Glomerular visceral epithelial cell (primary cell): ENCODE data around the gene GTPBP3.

Experiments
- DNase-seq: peaks from one replicate; pipeline ENCODE4 v3.0.0-alpha.2; 2016; ENCODE audit errors: extremely low spot score

The GTPBP3 gene

DNA sequence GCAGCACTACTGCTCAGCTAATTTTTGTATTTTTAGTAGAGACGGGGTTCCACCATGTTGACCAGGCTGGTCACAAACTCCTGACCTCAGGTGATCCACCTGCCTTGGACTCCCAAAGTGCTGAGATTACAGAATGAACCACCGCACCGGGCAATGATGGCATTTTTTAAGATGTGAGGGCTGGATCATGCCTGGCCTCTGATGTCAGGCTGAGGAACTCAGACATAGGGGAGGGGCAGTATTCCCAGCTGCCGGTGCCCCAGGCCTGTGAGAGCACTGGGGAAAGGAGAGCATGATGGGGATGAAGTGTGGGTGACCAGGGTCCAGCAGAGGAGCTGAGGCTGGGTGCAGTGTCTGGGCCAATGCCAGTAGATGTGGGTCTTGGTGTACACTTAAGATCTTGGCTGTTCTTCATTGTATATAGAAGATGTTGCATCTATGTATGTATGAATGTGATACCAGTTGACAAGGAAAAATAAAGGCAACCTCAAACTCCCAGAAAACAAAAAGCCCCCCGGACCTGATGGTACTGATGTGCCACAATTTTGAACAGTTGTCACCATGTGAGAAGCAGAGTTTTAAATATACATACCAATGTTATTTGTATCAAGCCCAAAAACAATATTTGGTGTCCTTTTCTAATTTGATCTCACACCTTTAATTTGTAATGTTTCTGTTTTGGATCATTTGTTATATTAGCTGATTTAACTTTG is 43.2 kb downstream of the GTPBP3 start:
- DNase-seq, result no peak

DNA sequence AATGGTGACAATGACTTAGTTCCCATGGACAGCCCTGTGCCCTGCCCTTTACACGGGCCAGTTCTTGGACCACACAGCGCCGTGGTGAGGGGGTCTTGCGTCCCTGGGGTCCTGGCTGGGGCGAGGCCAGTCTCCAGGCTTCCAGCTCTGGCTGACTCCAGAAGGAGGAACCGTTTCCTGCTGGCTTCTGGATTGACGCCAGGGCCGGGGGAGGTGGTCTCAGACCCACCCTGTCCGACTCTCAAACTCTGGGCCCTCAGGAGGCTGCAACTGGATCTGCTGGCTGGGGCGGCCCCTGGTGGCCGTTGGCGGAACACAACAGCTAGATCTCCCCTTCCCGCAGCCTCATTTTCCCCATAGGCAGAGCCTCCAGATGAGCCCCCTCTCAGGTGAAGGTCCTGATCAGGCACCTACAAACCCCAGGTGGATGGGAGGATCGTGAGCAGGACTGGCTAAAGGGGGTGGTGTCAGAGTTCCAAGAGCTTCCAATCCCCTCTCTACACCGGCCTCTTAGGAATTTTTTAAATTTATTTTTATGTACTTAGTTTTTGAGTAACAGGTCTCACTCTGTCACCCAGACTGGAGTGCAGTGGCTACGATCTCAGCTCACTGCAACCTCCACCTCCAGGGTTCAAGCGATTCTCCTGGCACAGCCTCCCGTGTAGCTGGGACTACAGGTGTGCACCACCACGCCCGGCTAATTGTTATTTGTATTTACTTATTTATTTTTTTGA is 48.7 kb downstream of the GTPBP3 start:
- peak; percentile 58 for DNase-seq

DNA sequence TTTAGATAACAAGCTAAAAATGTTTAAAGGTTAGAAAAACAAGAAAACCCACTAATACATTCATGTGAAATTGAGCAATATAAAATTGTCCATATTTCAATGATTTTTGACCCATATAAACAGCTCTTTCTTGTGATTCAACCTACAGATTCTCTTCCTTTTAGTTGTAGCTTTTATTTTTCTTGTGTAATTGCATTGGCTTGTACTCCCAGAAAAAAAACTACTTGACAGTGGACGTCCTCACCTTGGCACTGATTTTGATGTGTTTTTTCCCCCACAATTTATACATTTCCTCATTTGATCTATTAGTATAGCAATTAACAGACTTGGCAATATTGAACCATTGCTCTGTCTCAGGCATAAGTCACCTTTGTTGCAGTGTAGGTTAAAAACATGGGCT is 51.9 kb downstream of the GTPBP3 start:
- no peak for DNase-seq

DNA sequence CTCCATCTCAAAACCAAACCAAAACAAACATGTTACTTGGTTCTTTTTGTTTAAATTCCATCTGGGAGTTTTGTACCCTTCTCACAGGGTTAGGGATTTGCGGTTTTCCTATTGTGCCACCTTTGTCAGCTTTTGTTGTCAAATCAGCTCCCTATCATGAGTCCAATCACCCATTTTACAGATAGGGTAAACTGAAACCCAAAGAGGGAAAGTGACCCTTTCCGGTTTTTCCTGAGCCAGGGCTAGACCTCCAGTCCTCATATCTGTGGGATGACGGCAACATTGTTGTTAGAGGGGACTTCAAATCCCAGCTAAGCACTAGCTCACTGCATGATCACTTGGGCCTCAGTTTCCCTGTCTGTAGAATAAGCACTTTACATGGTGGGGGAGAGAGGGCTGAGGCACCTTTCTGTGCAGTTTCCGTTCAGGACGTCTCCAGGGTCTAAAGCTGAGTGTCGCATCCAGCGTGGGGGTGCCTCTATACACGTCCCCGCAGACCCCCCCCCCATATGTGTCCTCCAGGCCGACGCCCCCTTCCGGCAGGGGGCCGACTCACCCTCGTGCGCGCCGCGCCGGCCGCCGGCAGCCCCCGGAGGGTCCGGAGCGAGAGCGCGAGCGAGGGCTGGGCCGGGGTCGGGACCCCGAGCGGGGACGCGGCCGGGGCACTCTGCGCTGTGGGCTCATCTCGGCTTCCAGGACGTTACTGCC is 52.8 kb downstream of the GTPBP3 start:
- DNase-seq, result no peak

DNA sequence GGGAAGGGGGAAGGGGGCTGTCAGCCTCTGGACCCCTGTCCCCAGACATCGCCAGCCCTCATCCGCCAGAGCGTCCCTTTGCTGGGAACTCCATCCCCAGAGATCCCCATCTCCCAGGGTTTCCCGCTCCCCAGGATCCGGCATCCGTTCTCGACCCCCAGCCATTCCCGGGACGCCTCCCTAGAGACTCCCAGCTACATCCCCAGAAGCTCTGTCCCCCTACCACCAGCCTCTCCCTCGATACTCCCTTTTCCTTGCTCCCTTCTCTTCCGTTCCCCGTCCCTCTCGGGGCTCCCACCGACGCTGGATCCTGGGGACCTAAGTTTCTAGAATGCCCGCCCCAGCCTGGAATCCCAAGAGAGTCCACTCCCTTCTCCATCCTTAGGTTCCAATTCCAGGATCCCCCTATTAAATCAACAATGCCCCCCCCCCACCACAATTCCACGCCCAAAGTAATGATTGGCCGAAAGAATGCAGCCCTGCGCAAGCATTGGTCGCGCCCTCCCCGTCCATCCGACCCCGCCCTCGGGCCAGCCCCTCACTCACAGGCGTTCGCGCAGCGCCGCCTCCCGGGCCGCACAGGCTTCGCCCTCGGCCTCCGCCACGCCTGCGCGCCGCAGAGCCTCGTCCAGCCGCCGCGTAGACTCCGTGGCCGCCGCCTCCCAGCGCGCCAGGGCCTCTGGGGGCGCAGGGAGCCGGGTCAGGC is 53.5 kb downstream of the GTPBP3 start:
- DNase-seq, result peak; percentile 89

DNA sequence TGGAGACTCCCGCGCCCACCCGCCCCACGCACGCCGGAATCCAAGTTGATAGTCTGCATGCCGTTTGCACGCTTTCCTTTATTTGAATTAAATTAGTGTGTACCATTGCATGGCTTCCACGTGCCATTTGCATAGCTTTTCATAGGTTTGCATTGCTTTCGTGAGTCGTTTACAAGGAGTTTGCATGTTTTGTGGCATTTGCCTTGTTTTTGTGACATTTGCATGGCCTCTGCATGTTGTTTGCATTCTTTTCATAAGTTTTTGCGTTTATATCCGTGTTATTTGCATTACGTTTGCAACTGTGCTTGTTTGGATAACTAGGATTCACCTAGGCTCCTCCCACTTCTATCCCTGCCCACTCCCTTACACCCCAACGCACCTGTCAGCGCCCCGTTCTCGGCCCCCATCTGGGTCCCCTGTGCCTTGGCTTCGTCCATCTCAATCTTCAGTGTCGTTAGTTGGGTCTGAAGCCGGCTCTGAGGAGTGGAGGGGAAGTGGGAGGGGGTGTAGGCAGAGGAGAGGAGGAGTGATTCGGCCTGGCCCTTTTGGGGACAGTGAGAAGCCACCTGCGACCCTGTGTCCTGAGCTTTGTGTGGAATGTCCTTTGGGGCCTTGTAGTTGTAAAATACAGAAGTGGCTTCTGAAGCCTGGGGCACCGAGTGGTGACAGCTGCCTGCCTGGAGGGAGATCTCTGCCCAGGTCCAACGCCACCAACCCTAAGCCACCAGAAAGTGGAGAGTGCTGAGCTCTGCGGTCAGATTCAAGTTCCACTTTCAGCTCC is 54.2 kb downstream of the GTPBP3 start:
- DNase-seq, result no peak
